HUDEP-2 (cell line): Measurements from ENCODE around the gene TMTC2.

ENCODE experiments used
- DNase-seq, 76 experiments: peaks; one replicate each; lab custom pipeline; 2025; ENCODE audit not compliant: unreplicated experiment in 76 of 76; lab: John Stamatoyannopoulos, UW

TMTC2 gene

GRCh38 chr12:82996168-82996812 lies 309.6 kb downstream of the TMTC2 start:
- DNase-seq = no peak

- DNase-seq = no peak
These were observed 311.8 kb downstream of the TMTC2 start for GRCh38 chr12:82998509-82998908.

- DNase-seq = no peak
These were observed 316.3 kb downstream of the TMTC2 start for GRCh38 chr12:83003026-83003425.

DNA sequence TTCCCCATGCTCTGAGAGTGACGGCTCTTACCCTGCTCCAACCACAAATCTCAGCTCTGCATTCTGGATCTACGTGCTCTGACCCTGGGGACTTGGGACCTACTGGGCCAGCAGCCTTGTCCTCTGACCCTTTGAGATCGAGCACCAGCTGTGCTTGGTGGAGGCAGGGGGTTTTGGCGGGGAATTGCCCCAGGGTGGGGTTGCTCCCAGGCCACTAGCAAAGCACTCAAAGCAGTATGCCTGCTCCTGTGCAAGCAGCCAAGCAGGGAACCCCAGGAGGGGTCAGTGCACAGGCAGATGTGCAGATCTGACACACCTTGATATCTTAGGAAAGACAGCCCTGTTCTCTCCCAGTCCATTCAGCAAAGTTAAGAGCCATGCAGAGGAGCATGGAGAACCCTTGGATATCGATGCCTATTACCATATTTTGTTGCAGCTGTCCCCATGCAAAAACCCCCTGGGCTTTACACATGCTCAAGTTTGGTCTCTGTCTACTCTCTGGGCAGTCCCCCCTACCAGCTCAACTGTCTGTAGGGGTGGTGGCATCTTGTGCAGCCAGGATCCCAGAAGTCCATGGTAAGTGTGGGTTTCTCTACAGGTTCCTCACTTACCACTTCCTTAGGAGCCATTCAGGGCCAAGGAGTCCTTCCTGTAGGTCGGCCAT lies 319.0 kb downstream of the TMTC2 start:
- DNase-seq = no peak

DNA sequence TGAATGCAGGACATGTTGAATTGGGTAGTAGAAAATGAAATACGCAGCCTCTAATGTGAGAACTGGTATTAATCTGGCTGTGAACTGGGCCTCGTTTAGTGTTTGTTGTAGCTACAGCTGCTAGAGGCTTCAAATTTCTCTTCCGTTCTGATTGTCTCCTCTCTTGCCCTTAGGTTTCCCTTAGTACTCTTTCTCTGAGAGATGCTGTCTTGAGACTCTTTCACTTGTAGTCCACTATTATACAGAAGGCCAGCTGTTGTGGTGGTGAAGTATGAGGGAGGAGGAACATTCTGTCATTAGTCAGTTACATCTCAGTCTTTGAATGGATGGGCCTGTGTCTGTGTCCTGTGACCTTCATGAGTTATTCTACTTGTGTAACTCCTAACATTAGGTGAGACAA lies 322.0 kb downstream of the TMTC2 start:
- no peak for DNase-seq

DNA sequence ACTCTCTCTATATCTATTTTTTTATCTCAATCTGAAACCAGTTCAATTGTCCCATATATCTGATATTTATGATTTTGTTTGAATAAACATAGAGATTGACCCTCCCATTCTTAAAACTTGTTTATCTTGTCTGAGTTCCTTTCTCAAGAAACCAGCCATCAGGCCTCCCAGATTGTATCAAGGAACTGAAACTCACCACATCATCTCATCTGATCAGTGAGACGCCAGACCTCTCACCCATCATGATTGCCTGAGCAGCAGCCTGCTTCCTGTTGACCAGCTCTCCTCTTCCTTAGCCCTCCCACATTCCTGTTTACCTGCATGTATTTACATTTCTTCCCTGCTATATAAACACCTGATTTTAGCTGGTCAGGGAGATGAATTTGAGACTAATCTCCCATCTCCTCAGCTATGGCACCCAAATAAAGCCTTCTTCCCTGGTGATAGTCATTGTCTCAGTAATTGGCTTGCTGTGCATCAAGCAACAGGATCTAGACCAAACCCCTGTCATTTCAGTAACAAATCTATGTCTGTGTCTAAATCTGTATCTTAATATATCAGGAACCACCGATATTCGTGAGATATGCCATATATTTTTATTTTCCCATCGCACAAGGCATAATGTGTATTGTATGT lies 323.6 kb downstream of the TMTC2 start:
- no peak for DNase-seq

GRCh38 chr12:83015390-83016217 lies 328.9 kb downstream of the TMTC2 start:
- DNase-seq = peak in 2 of 76 experiments; percentile 50

DNA sequence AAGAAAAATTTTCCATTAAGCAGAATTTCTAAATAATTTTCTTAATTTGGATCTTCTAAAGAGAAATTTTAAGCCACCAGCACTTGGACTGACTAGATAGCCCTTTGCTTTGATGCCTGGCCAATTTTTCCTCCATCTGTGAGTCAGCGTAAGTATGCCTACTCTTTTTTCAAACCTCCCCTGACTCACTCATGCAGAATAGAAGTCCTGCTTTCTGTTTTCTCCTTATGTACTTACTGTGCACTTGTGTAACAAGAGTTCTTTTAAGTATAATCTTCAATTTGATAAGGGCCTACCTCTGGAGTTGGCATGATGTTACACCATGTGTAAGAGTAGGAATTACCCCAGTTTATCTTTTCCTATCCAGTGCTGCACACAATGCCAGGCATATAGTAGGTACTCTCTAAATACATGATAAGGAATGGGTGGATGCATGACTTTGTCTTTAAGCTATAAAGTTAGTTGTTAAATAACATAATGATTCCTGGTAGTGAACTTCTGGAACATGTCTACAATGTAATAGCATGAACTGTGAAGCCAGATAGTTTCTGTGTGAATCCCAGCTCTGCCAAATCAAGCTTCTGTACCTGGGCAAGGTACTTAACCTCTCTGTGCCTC lies 329.6 kb downstream of the TMTC2 start:
- DNase-seq = peak in 18 of 76 experiments; percentile 5 to 72 (median 32)

- DNase-seq = no peak
These were observed 330.3 kb downstream of the TMTC2 start for GRCh38 chr12:83016991-83017390.

GRCh38 chr12:83018088-83018487 lies 331.4 kb downstream of the TMTC2 start:
- DNase-seq = no peak

GRCh38 chr12:83027021-83027723 lies 340.5 kb downstream of the TMTC2 start:
- no peak for DNase-seq

- DNase-seq = no peak
These were observed 344.5 kb downstream of the TMTC2 start for GRCh38 chr12:83031196-83031595.

DNA sequence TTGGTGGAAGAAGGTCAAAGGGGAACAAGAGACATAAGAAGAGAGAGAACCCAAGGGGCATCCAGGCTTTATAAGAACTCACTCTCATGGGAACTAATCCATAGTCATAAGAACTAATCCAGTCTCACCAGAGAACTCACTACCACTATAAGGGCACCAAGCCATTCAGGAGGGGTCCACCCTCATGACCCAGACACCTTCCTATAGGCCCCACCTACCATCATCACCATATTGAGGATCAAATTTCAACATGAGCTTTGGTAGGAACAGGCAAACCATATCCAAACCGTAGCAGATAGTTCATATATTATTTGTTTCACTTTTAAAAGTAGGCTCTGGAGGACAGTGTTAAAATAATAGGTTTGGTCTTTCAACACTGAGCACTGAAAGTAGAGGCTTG lies 350.1 kb downstream of the TMTC2 start:
- no peak for DNase-seq

DNA sequence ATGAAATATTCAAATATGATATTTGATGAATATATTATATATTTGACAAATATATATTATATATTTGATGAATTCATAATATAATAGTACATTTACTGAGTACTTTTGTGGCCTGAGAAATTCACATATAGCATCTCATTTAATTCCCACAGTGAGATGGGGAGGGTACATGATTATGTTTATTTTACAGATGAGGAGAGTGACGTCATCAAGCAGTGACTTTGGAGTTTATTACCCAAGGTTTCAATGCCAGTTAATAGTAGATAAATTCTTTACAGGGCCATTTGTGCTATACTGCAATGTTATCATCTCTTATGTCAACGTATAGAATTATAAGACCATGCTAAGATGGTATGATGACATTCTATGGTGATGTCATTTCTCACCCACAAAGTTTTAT lies 352.7 kb downstream of the TMTC2 start:
- no peak for DNase-seq

- no peak for DNase-seq
These were observed 353.6 kb downstream of the TMTC2 start for GRCh38 chr12:83040339-83040738.

DNA sequence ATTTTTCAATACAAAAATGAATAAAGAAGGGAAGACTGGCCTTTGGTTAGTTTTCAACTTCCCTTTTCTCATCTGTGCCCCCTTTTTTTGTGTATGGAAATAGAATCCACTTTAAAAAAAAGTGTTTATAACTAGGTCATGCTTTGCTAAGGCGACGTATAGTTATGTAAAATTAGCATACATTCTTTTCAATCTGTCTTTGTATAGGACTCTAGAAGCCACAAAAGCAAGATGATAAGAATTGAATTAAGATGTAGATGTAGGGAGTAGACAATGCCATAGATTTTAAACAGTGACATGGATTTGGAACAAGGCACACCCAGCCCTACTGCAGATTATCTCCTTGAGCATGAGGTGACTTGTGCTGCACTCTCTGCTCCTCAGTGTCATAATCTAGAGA lies 354.3 kb downstream of the TMTC2 start:
- DNase-seq = no peak

GRCh38 chr12:83042441-83043200 lies 355.9 kb downstream of the TMTC2 start:
- no peak for DNase-seq

GRCh38 chr12:83044736-83045135 lies 358.0 kb downstream of the TMTC2 start:
- no peak for DNase-seq

GRCh38 chr12:83046019-83046418 lies 359.3 kb downstream of the TMTC2 start:
- DNase-seq = no peak
